CD4-positive, alpha-beta T cell treated with Interleukin-2 at 100 ng/mL for 4 hours (primary cell): ENCODE results near the gene SERPINA12.

ENCODE experiments used
- DNase-seq: peaks from one replicate; pipeline ENCODE4 v3.0.0-alpha.2; 2020; ENCODE audit warnings: low spot score

SERPINA12 gene, protein sequence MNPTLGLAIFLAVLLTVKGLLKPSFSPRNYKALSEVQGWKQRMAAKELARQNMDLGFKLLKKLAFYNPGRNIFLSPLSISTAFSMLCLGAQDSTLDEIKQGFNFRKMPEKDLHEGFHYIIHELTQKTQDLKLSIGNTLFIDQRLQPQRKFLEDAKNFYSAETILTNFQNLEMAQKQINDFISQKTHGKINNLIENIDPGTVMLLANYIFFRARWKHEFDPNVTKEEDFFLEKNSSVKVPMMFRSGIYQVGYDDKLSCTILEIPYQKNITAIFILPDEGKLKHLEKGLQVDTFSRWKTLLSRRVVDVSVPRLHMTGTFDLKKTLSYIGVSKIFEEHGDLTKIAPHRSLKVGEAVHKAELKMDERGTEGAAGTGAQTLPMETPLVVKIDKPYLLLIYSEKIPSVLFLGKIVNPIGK

DNA sequence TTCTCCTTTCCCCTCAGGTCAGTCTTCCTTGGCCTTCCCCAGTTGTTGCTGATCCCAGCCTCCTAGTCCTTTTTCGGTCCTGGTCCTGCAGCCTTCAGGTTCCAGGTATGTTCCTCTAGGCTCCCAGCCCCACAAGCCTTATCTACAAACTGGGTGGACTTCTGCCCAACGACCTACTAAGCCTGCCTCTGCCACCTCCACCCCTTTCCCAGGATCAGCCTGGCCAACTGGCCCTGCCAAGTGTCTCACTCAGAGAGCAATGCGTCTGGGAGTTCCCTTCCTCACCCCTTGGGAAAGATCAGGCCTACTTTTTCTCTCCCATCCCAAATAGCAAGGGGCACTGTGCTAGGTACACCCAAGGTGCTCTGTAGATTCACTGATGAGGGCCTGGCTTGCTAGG lies at the start of gene SERPINA12:
SERPINA12 (minus strand) TSS at position 114 of the 400 bp plus-strand sequence. CDS start 11,072 bp downstream, outside the sequence.
- no peak for DNase-seq

DNA sequence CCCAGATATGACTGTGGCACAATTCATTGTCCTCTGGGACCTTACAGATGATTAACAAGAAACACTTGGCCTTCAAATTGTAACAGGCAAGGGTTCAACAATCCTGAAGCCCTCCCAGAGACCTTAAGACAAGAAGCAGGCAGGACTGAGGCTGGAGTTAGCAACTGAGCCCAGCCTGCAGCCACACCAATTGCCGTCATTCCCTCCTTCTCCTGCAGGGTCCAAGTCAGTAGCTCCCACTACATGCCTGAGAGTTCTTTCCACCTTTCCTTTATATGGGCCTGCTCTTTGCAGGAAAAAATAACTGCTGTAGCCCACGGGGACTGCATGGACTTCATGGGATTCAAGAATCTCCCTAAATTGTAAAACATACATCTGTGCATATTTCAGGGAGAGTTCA lies 49.6 kb upstream of the SERPINA12 start:
- DNase-seq: no peak

DNA sequence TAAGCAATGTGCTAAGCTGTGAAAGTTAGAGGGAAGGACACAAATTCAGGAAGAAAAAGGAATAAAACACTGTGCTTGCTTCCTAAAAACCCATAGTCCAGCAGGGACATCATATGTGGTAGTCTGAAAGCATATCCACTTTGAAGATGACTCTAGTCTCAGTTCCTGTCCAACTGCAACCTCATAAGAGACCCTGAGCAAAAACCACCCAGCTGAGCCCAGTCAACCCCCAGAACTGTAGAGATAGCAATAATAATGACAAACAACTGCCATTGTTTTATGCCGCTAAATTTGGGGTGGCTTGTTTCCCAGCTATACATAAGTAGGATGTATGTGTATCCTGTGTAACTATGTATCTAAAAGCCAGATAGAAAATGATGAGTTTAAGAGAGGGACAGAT lies 48.1 kb upstream of the SERPINA12 start:
- no peak for DNase-seq

DNA sequence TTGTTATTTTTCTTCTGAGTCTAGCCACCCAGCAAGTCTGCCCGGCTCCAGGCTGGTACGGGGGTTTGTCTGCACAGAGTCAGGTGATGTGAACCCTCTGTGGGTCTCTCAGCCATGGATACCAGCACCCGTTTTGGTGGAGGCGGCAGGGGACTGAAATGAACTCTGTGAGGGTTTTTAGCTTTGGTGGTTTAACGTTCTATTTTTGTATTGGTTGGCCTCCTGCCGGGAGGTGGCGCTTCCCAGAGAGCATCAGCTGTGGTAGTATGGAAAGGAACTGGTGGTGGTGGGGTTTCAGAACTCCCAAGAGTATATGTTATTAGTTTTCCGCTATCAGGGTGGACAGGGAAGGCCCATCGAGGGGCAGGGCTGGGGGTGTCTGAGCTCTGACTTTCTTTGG lies 46.7 kb upstream of the SERPINA12 start:
- no peak for DNase-seq

DNA sequence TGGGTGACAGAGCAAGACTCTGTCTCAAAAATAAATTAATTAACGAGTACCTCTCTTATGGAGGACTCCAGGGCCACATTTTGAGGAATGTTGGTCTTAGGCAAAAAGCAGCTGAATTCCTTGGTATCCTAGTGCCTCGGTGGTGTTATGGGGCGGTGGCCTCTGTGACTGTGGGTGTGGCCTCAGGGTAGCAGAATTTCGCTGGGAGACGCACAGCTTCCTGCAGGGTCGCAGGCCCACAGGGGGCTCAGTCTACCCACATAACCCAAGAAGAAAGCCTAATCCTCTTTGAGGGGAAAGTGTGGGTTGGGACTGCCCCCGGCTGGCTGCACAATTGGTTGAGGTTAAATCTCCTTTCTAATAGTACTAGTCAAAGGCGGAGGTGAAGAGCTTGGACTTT lies 40.8 kb upstream of the SERPINA12 start:
- no peak for DNase-seq

DNA sequence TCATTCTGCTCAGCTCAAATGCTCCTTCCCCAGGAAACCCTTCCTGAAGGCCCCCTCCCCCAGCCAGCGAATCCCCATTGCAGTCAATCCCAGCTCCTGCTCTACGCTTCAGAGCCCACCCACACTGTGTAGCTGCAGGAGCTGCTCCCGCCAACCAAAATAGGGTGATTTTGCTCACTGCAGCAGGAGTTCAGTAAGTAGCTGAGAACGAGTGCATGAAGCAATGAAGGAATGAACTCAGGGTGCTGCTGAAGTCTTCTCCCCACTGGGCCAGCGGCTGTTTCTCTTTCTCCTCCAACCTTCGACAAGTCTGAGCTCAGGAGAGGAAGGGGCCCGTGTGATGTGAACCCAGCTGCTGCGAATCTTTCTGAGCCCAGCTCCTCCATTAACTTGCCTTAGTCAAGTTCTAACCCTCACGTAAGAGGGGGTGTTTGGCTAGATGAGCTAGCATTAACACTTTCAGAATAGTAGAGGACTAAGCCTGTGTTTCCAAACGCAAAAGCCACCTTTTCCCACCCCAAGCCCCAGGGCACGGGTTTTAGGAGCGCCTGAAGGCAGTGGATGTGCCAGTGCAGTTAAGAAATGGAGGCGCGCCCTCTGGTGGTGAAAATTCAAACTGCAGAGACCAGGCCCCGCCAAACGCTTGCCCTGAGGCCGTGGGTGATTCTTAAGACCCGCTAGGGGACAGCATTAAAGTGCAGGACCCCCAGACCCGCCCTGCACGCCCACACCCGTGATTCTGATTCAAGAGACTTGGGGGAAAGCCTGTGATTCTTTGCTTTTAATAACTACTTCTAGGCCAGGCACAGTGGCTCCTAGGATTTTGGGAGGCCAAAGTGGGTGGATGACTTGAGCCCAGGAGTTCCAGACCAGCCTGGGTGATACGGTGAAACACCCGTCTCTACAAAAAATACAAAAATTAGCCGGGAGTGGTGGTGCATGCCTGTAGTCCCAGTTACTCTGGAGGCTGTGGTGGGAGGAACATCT lies 40.0 kb upstream of the SERPINA12 start:
- peak; percentile 40 for DNase-seq

DNA sequence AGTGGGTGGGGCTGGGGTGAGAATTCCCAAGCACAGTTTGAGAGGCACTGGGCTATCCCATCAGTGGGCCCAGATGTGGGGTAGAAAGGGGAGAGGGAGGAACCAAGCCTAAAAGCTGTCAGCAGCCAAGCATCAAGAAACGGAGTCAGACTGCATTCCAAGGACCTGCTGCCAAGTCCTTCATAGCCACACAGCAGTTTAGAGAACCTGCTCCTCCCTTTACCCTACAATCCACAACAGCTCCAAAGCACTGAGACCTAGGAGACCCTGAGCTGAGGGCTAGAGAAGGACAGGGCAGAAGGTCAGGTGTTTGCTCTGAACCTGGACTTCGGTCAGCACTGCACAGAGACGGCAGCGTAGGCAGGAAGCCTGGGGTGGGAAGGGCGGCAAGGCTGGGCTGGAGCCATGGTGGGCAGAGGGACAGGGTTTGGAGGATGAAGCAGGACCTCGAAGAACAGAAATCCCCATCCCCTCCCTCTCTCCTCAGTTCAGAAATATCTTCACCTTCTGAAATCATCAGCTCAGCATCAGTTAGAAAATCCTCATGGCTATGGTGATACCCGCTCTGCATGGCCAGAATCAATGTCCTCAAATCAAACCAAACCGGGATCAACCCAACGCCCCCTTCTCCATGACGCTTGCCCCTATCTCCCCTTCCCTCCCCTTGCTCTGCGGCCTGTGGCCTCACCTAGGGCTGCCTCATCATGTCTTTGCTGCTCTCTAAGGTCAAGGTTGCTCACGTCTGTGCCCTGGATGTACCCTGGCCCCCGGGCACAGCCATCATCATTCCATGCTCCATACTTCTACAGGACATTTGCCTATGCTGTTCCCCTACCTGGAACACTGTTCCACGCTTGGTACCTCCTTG lies 39.1 kb upstream of the SERPINA12 start:
- DNase-seq: no peak

DNA sequence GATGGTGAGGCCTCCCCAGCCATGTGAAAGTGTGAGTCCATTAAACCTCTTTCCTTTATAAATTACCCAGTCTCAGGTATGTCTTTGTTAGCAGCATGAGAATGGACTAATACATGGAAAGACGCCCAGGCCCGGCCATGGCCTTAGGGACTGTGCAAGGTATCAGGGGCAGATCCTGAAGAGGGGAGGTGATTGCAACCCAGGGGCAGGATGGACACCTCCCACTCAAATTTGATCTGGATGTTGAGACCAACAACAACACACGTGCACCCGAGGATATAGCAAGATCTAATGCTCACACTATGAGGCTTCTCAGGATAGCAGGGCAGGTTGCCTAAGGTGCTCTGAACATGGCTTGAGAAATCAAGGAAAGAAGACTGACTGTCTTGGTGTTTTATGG lies 38.5 kb upstream of the SERPINA12 start:
- DNase-seq: no peak

DNA sequence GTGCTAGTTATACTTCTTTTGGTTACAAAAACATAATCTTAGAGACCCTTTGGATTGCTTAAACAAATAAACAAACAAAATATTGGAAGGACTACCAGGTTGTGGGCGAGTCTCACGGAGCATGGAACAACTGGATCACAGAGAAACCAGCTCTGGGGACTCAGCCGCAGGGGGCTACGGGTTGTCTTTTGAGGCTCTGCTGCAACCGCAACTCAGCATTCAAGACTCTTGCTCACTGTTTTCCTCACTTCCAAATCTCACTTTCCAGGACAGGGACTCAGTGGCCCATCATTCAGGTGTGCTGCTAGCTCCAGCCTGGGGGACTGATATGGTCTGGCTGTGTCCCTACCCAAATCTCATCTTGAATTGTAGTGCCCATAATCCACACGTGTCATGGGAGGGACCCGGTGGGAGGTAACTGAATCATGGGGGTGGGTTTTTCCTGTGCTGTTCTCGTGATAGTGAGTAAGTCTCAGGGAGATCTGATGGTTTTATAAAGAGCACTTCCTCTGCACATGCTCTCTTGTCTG lies 37.9 kb upstream of the SERPINA12 start:
- DNase-seq: no peak

DNA sequence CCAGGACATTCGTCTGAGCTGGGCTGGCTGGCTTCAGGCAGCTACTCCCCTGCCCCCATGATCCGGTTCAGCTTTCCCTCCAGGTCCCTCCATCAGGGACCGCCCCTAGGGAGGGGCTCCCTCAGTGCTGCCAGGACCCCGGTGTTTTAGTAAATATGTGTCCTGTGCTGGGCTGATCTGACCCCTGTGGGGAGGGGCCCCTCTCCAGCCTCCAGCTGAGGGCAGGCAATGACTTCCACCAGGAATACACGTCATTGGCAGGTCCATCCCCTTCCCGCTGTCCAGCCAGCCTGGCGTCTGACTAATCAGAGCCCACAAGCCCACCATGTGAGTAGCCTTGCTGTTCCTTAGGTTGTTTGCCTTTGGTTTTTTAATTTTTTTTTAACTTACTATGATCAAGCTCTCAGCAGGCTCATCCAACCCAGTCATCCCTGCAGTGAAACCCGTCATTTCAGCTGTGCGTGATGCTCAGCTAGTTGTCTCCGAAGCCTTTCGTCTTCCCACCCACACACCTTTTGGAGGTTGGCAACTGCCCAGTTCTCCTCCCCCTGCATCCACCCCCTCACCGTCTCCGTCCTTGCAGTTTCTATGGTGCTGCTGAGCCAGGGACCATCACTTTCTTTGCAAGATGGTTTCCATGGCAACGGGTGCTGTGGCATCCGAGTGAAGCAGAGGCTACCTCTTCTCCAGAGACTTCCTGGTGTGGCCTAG lies 36.0 kb upstream of the SERPINA12 start:
- no peak for DNase-seq

DNA sequence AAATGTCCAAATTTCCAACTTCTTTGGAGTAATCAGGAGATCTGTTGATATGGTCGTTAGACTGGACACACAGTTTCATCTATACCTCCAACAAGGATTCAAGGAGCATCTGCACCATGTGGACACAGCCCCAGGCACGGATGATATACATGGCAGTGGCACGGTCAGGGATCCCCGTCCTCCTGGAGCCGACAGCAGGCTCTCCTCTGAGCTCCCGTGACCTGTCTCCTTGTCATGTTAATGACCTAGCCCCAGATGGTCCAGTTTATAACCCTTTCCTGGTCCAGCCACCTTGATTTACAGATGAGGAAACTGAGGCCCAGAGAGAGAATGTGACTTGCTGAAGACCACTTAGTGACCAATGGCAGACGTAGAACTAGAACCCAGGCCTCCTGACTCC lies 35.5 kb upstream of the SERPINA12 start:
- no peak for DNase-seq

DNA sequence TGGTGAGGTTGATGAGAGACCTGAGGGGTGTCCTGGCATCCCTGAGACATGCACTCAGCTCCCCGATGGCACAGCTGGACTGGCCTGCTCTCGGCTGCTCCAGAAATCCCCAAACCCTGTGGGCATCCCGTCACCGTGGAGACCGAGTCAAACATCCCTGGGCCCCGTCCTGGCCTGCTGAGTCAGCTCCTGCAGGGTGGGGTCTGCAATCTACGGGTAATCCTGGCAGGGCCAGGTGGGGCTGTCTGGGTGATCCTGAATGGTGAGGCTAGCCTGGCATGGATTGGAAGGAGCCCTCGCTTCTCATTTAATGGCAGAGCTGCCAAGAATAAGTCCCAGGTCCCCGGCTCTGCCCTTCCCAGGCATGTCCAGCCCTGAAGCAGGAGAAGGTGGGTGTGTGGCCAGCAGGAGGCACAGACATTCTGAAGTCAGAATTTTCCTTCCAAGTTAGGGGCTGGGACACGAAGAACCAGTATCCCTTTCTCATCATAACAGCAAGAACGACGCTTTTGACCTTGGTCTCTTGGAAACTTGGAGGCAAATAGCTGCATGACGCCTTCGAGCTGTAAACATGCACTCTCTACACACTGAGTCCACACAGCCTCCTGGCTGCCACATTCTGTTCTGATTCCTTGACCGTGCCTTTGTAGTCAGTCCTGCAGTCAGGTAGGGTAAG lies 34.3 kb upstream of the SERPINA12 start:
- no peak for DNase-seq

DNA sequence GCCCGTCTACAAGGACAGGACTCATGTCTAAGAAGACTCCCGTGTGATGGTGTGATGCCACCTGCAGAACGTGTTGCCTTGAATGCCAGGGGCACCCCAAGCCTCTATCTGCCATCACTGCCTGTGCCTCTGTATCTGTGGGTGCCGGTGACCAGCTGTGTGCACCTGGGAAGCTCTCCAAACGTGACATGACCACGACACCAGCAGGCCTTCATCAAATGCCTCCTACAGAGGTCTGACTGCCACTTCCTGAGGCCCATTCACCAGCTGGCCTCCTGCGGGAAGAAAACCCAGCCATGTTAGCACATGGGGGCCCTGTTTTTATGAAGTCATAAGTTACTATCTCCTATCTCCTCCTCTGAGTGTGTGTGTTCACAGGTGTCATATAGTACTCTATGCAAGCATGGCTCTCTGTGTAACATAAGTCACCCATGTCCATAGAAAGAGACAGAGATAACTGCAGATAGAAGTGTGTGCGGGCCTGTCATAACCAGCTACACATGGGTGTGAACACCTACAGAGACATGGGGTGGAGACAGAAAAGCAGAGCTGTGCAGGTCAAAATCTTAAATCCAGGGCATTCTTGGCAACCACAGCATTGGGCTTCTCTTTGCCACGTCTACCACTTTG lies 33.7 kb upstream of the SERPINA12 start:
- DNase-seq: no peak

DNA sequence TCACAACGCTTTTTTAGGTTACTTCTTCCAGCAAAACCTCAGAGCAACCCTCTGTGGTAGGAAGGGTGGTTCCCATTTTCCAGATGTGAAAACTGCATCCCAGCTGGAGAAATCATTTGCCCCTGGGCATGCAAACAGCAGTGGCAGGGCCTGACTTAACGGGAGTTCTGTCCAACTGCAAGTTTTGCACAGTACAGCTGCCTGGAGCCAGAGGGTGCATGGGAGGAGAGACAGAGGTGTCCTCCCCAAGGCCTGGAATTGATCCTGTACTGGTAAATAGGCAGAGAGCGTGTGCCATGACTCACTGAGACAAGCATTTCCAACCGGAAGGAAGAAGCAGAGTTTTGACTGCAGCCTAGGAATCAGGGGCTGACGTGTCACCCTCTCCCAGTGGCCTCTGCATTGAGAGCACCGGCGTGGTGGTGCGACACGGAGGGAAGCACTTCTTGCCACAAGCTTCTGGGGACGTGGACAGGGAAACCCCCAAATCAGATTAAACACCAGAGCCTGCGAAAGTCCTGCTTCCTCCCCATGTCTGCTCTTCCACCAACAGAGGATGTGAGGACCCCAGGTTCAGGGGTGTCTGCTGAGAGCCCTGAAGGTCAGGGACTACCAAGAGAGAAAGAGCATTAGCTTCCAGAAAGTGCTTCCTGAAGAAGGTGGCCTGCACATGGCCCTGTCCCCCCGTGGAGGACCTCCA lies 33.0 kb upstream of the SERPINA12 start:
- no peak for DNase-seq

DNA sequence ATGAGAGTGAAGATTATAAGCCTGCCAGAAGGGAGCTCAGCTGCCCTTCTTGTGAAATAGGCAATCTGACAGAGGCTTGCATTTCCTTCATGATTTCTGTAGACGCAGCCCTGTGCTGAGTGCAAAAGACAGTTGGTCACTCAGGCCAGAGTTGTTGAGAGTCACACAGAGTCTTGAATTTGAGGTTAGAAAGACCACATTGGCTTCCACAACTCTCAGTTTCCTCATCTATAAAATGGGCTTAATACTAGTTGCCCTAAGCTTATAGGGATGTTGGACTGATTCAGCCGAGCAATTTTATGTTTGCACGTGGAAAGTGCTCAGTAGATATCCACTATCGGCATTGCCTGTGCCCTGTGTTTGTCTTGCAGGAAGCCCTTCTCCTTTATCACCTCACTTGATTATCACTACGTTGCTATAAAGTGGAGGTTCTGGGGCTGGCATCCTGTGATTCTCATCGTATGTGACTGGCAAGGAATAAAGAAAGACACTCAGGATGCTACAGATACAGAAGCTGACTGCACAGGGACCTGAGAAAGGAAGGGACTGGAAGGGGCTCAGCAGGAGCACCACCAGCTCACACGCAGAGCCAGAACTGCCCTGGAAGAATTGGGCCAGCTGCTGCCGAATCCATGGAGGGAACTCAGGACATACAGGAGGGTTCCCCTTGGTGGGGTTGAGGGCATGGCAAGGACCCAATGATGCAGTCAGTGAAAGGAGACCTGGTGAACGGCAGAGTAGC lies 32.1 kb upstream of the SERPINA12 start:
- no peak for DNase-seq

DNA sequence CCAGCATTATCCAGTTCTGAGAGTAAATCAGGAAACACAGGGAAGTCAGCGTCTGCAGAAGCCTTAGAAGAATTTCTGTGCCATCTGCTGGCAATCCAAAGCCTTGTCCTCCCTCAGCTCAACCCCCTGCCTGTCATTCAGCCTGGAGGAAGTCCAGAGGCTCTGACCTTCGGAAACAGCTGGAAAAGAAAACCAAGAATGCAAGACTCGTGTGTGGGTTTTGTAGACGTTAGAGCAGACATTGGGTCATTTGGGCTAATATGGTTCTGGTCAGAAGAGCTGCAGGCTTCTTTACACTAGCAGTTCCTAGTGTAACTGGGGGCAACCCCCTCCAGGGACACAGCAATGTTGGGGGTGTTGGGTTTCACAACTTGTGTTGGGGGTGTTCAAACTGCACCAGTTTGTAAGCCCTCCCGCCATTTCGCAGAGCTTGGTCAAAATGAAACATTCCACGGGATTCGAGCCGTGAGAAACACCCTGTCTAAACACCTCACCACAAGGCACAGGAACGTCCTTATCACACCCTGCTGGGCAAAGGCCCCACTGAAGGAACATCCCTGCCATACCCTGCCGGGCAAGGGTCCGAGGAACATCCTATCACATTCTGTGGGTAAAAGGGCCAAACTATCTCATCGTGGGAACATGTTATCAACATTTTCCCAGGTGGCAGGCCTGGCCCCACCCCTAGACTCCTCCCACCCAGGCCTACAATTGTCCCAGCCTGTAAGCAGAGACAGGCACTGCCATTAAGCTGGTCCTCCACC lies 30.9 kb upstream of the SERPINA12 start:
- DNase-seq: no peak

DNA sequence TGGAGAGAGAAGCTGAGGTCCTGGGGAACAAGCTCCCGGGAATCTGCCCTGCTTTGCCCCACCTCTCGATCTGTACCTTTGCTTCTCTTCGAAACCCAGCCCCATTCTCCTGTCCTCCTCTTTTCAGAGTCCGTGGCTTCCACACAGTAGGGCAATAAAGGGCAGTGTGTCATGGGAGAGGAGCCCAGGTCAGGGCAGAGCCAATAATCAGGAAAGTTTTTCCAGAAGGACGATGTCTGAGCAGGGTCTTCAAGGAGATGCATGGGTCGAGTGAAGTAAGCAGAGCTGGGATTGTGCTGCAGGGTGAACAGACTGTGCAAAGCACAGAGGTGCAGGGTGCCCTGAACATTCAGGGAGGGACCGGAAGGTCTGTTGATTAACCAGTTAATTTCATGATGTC lies 29.9 kb upstream of the SERPINA12 start:
- DNase-seq: no peak
